RPMI8226 (cell line): Measurements from ENCODE around the gene CCT6A.
A peak's percentile ranks its signal among the peaks of the same experiment; 100 is the strongest.
"Not testable (repeated sequence)": the region's sequence is repeated elsewhere in the genome, so short reads cannot be mapped to it uniquely, and the experiment has no call there.

Experiments used
- DNase-seq: peaks from one replicate; pipeline ENCODE4 v3.0.0-alpha.2; 2015

CCT6A gene

GRCh38 chr7:56053379-56053778 is 1.8 kb downstream of the CCT6A start:
- no peak for DNase-seq

- DNase-seq = no peak
Measured at GRCh38 chr7:56053993-56054392, 2.4 kb downstream of the CCT6A start.

GRCh38 chr7:56062382-56062781 is 10.8 kb downstream of the CCT6A start:
- DNase-seq = no peak

GRCh38 chr7:56063500-56063881 is 11.9 kb downstream of the CCT6A start:
- no peak for DNase-seq

- DNase-seq = peak; percentile 96
Measured at GRCh38 chr7:56063882-56064625, 12.5 kb downstream of the CCT6A start, which contains the start of gene SUMF2. Gene SUMF2 (plus strand): TSS chr7:56064286. CDS start chr7:56064312, 26 bp downstream.

GRCh38 chr7:56066376-56066775 is 14.8 kb downstream of the CCT6A start:
- not testable (repeated sequence) for DNase-seq

- peak; percentile 83 for DNase-seq
Measured at GRCh38 chr7:56074371-56074791, 22.8 kb downstream of the CCT6A start.

- no peak for DNase-seq
Measured at GRCh38 chr7:56077681-56078080, 26.1 kb downstream of the CCT6A start.

- no peak for DNase-seq
Measured at GRCh38 chr7:56078196-56078595, 26.6 kb downstream of the CCT6A start.

- no peak for DNase-seq
Measured at GRCh38 chr7:56079450-56080185, 28.1 kb downstream of the CCT6A start.

- DNase-seq = not testable (repeated sequence)
Measured at GRCh38 chr7:56080726-56081435, 29.3 kb downstream of the CCT6A start.

GRCh38 chr7:56081626-56082340 is 30.2 kb downstream of the CCT6A start:
- no peak for DNase-seq

- DNase-seq = no peak
Measured at GRCh38 chr7:56083150-56083785, 31.7 kb downstream of the CCT6A start.

GRCh38 chr7:56086761-56087160 is 35.2 kb downstream of the CCT6A start:
- no peak for DNase-seq

- DNase-seq = no peak
Measured at GRCh38 chr7:56087445-56087844, 35.9 kb downstream of the CCT6A start.

- DNase-seq = no peak
Measured at GRCh38 chr7:56091591-56091990, 40.0 kb downstream of the CCT6A start.

- not testable (repeated sequence) for DNase-seq
Measured at GRCh38 chr7:56092388-56092787, 40.8 kb downstream of the CCT6A start.

- peak; percentile 74 for DNase-seq
Measured at GRCh38 chr7:56092789-56093531, 41.4 kb downstream of the CCT6A start, which contains the start of gene PHKG1. Gene PHKG1 (minus strand): TSS chr7:56092952. CDS start chr7:56088941, 4,011 bp downstream.

- DNase-seq = peak; percentile 95
Measured at GRCh38 chr7:56097700-56098099, 46.1 kb downstream of the CCT6A start.

- peak; percentile 59 for DNase-seq
Measured at GRCh38 chr7:56098187-56099008, 46.8 kb downstream of the CCT6A start.

GRCh38 chr7:56099653-56100052 is 48.1 kb downstream of the CCT6A start:
- DNase-seq = peak; percentile 49
